Measurements from ENCODE around the gene AVEN.
"Not testable (repeated sequence)": the region's sequence is repeated elsewhere in the genome, so short reads cannot be mapped to it uniquely, and the experiment has no call there.

The AVEN gene

GRCh38 chr15:34039790-34040113, 748 bp upstream of the AVEN start:
- DNase-seq (ENCODE audit: low read depth) = no peak

- DNase-seq (ENCODE audit: low read depth) = no peak
These were observed 757 bp downstream of the AVEN start for GRCh38 chr15:34038023-34038870.

- no peak for DNase-seq (ENCODE audit: low read depth)
These were observed 6.8 kb downstream of the AVEN start for GRCh38 chr15:34031987-34032760.

GRCh38 chr15:34027606-34028005, 11.4 kb downstream of the AVEN start:
- no peak for DNase-seq (ENCODE audit: low read depth)

GRCh38 chr15:34025252-34025651, 13.8 kb downstream of the AVEN start:
- no peak for DNase-seq (ENCODE audit: low read depth)

- no peak for DNase-seq (ENCODE audit: low read depth)
These were observed 15.1 kb downstream of the AVEN start for GRCh38 chr15:34023907-34024306.

GRCh38 chr15:34019369-34019990, 19.5 kb downstream of the AVEN start:
- no peak for DNase-seq (ENCODE audit: low read depth)

- not testable (repeated sequence) for DNase-seq (ENCODE audit: low read depth)
These were observed 20.3 kb downstream of the AVEN start for GRCh38 chr15:34018738-34019137.

- DNase-seq (ENCODE audit: low read depth) = no peak
These were observed 20.9 kb downstream of the AVEN start for GRCh38 chr15:34018021-34018645.

- DNase-seq (ENCODE audit: low read depth) = no peak
These were observed 24.4 kb downstream of the AVEN start for GRCh38 chr15:34014556-34014955.

- DNase-seq (ENCODE audit: low read depth) = no peak
These were observed 25.3 kb downstream of the AVEN start for GRCh38 chr15:34013746-34014145.

GRCh38 chr15:34012461-34013028, 26.5 kb downstream of the AVEN start:
- no peak for DNase-seq (ENCODE audit: low read depth)

- no peak for DNase-seq (ENCODE audit: low read depth)
These were observed 27.5 kb downstream of the AVEN start for GRCh38 chr15:34011481-34011880.

- no peak for DNase-seq (ENCODE audit: low read depth)
These were observed 28.1 kb downstream of the AVEN start for GRCh38 chr15:34010921-34011320.

GRCh38 chr15:34009656-34010055, 29.3 kb downstream of the AVEN start:
- no peak for DNase-seq (ENCODE audit: low read depth)

- DNase-seq (ENCODE audit: low read depth) = no peak
These were observed 32.6 kb downstream of the AVEN start for GRCh38 chr15:34006381-34006780.

- no peak for DNase-seq (ENCODE audit: low read depth)
These were observed 37.5 kb downstream of the AVEN start for GRCh38 chr15:34001536-34001935.

GRCh38 chr15:33995666-33996065, 43.3 kb downstream of the AVEN start:
- not testable (repeated sequence) for DNase-seq (ENCODE audit: low read depth)

- DNase-seq (ENCODE audit: low read depth) = no peak
These were observed 44.9 kb downstream of the AVEN start for GRCh38 chr15:33994005-33994615.

- DNase-seq (ENCODE audit: low read depth) = no peak
These were observed 50.6 kb downstream of the AVEN start for GRCh38 chr15:33988384-33988783.

- no peak for DNase-seq (ENCODE audit: low read depth)
These were observed 51.6 kb downstream of the AVEN start for GRCh38 chr15:33987444-33987843.

- no peak for DNase-seq (ENCODE audit: low read depth)
These were observed 53.3 kb downstream of the AVEN start for GRCh38 chr15:33985751-33986150.
